ENCODE data around the gene CEACAM5.
A peak's percentile ranks its signal among the peaks of the same experiment; 100 is the strongest.
"Not testable (repeated sequence)": the region's sequence is repeated elsewhere in the genome, so short reads cannot be mapped to it uniquely, and the experiment has no call there.

The CEACAM5 gene

GRCh38 chr19:41706741-41707501 is 1.5 kb upstream of the CEACAM5 start:
- peak; percentile 87 for DNase-seq (ENCODE audit: insufficient read length, low spot score)
- FAIRE-seq: no peak
- no peak for TF ChIP-seq POLR2A (IDR thresholded peaks at IDR 0.05; ENCODE audit: low read depth, low read length)

DNA sequence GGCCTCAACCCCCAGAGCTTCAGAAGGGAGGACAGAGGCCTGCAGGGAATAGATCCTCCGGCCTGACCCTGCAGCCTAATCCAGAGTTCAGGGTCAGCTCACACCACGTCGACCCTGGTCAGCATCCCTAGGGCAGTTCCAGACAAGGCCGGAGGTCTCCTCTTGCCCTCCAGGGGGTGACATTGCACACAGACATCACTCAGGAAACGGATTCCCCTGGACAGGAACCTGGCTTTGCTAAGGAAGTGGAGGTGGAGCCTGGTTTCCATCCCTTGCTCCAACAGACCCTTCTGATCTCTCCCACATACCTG is 969 bp upstream of the CEACAM5 start:
- no peak for TF ChIP-seq POLR2A (IDR thresholded peaks at IDR 0.05; ENCODE audit: low read depth, low read length)
- DNase-seq (ENCODE audit: insufficient read length, low spot score) (no peak), FAIRE-seq (no peak)

GRCh38 chr19:41707871-41708371 is 505 bp upstream of the CEACAM5 start:
- FAIRE-seq: no peak
- TF ChIP-seq POLR2A (IDR thresholded peaks at IDR 0.05; ENCODE audit: low read depth, low read length): no peak
- no peak for DNase-seq (ENCODE audit: insufficient read length, low spot score)

DNA sequence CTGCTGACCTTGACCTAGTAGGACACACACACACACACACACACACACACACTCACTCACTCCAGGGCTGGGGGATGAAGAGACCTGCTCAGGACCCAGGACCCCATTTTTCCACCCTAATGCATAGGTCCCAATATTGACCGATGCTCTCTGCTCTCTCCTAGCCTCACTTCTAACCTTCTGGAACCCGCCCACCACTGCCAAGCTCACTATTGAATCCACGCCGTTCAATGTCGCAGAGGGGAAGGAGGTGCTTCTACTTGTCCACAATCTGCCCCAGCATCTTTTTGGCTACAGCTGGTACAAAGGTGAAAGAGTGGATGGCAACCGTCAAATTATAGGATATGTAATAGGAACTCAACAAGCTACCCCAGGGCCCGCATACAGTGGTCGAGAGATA is 1.1 kb downstream of the CEACAM5 start:
- DNase-seq (ENCODE audit: insufficient read length, low spot score); FAIRE-seq: not testable (repeated sequence)

DNA sequence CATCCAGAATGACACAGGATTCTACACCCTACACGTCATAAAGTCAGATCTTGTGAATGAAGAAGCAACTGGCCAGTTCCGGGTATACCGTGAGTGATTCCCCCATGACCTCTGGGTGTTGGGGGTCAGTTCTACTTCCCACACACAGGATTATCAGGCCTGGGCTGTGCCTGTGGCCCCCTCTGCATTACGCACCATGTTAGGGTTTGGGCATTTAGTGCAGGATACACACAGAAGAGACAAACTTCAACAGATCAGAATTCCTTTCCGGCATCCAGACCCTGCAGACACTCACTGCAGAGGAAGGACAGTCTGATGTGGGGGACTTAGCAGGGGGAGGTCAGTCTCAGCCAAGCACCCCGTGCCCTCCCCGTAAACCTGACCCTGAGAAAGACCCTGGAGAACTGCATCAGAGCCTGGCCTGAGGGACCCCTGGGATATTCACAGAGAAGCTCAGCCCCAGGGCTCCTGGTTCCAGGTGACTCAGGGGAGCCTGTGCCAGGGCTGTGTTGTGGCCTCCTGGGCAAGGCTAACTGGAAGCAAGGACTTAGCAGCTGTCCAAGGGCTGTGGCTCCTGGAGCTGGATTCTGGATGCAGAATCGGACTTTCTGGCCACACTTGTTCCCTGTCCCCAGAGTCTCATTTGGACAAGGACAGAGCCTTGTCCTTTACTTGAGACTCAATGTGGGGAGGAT is 1.7 kb downstream of the CEACAM5 start:
- TF ChIP-seq POLR2A (IDR thresholded peaks at IDR 0.05; ENCODE audit: low read depth, low read length): no peak
- FAIRE-seq: no peak
- no peak for DNase-seq (ENCODE audit: insufficient read length, low spot score)

- no peak for FAIRE-seq
- no peak for DNase-seq (ENCODE audit: insufficient read length, low spot score)
- no peak for TF ChIP-seq POLR2A (IDR thresholded peaks at IDR 0.05; ENCODE audit: low read depth, low read length)
Observed at GRCh38 chr19:41711376-41712261, 3.2 kb downstream of the CEACAM5 start.

- no peak for TF ChIP-seq POLR2A (IDR thresholded peaks at IDR 0.05; ENCODE audit: low read depth, low read length)
- FAIRE-seq (no peak), DNase-seq (ENCODE audit: insufficient read length, low spot score) (no peak)
Observed at GRCh38 chr19:41714598-41714997, 6.2 kb downstream of the CEACAM5 start.

- no peak for DNase-seq (ENCODE audit: insufficient read length, low spot score)
- no peak for FAIRE-seq
- TF ChIP-seq POLR2A (IDR thresholded peaks at IDR 0.05; ENCODE audit: low read depth, low read length): no peak
Observed at GRCh38 chr19:41718761-41719160, 10.3 kb downstream of the CEACAM5 start.

- FAIRE-seq (no peak), DNase-seq (ENCODE audit: insufficient read length, low spot score) (no peak)
- TF ChIP-seq POLR2A (IDR thresholded peaks at IDR 0.05; ENCODE audit: low read depth, low read length): no peak
Observed at GRCh38 chr19:41720103-41720502, 11.7 kb downstream of the CEACAM5 start.

DNA sequence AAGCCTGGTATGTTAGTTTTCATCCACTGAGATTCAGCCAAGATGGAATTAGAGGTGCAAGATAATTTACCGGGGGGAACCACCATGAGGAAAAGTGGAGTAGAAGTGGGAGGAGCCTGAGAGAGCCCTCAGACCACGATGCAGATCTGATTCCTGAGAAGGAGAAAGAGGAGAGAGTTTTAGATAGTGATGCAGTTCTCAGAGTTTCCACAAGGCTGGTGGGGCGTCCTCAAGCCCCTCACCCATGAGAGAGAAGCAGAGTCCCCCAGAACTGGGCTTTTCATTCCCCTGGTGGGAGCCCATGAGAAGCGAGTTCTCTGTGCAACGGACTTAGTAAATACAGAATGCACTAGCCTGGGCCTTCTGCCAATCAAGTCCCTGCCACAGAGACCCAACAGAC is 18.1 kb downstream of the CEACAM5 start:
- no peak for FAIRE-seq
- no peak for DNase-seq (ENCODE audit: insufficient read length, low spot score)
- no peak for TF ChIP-seq POLR2A (IDR thresholded peaks at IDR 0.05; ENCODE audit: low read depth, low read length)

GRCh38 chr19:41734156-41734555 is 25.7 kb downstream of the CEACAM5 start:
- DNase-seq (ENCODE audit: insufficient read length, low spot score): no peak
- no peak for TF ChIP-seq POLR2A (IDR thresholded peaks at IDR 0.05; ENCODE audit: low read depth, low read length)
- no peak for FAIRE-seq

- FAIRE-seq (no peak), DNase-seq (ENCODE audit: insufficient read length, low spot score) (no peak)
- TF ChIP-seq POLR2A (IDR thresholded peaks at IDR 0.05; ENCODE audit: low read depth, low read length): no peak
Observed at GRCh38 chr19:41734585-41734984, 26.2 kb downstream of the CEACAM5 start.

DNA sequence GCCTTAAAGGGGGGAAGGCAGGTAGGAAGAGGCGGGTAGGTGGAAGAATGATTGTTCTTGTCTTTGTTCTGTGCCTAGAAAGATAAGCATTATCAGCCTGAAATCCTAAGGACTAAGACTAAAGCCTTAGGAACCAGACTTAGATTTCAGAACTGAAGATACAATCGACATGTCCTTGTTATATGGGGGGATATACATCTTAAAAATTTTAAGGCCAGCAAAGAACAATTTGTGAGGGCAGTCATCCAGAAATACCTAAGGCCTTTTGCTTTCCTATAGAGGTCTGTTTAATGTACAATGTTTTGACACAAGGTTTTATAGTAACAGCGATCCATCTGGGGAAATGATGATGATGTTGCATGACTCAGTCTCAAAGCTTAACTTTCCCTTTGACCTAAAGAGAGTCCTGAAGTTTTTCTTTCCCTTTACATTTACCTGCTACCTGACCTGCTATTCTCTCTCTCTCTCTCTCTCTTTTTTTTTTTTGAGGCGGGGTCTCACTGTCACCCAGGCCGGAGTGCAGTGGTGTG is 26.7 kb downstream of the CEACAM5 start:
- no peak for FAIRE-seq
- DNase-seq (ENCODE audit: insufficient read length, low spot score): no peak
- TF ChIP-seq POLR2A (IDR thresholded peaks at IDR 0.05; ENCODE audit: low read depth, low read length): no peak

DNA sequence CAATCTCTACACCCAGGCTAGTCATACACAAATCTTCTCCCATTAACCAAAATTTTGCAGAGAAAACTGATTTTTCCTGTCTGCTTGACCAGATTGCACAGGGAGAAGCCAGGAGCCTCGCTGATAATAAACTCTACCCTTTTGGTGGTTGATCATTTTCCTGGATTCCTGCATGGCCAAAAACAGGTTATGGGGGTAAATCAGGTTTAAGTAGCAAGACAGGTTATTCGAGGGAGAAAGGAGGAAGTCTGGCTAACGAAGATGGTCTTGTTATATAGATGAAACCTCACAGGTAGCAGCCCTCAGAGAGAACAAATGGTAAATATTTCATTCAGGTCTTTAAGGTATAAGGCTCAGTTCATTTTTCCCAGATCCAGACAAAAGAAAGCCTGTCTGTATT is 30.9 kb downstream of the CEACAM5 start:
- FAIRE-seq (no peak), DNase-seq (ENCODE audit: insufficient read length, low spot score) (no peak)
- TF ChIP-seq POLR2A (IDR thresholded peaks at IDR 0.05; ENCODE audit: low read depth, low read length): no peak

Data from H54 (cell line).